ENCODE results near the gene MPC1.
"Not testable (repeated sequence)": the region's sequence is repeated elsewhere in the genome, so short reads cannot be mapped to it uniquely, and the experiment has no call there.

MPC1 gene

DNA sequence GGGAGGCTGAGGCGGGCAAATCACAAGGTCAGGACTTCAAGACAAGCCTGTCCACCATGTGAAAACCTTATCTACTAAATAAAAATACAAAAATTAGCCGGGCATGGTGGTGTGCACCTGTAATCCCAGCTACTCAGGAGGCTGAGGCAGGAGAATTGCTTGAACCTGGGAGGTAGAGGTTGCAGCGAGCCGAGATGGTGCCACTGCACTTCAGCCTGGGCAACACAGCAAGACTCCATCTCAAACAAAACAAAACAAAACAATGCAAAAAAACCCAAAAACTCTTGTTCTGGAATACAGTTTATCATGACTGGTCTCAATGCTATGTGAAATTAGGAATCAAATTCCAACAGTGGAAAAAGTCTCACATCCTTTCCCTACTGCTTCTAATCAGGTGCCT, 20.3 kb downstream of the MPC1 start:
- H3K4me3 ChIP-seq (ENCODE audit: low read length); H3K27ac ChIP-seq (ENCODE audit: low read length); H3K9me3 ChIP-seq (ENCODE audit: control insufficient read depth, insufficient read depth, low read length); DNase-seq (ENCODE audit: low read depth, low spot score); H3K27me3 ChIP-seq (ENCODE audit: control insufficient read depth, insufficient read depth, low read length); H3K4me1 ChIP-seq (ENCODE audit: control insufficient read depth, insufficient read depth, low read length); H3K36me3 ChIP-seq (ENCODE audit: control insufficient read depth, insufficient read depth, low read length): not testable (repeated sequence)
- no CpG with 5 or more reads among the region's 4 CpGs for WGBS (ENCODE audit: insufficient coverage, insufficient read length)

DNA sequence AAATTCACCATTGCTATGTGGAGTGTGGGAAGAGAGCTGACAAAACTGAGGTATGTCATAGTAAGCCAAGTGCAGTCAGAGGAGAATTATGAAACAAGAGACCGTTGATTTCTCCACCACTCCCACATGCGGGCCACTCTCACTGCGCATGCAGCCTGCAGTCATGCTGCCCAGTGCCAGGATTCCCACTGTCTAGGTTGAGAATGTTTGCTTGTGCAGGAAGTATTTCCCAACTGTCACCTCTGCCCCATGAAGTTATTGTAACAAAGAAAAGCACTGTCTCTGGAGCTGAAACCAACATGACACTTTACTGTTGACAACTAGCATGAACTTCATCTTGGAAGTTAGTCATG, 21.7 kb downstream of the MPC1 start:
- WGBS (ENCODE audit: insufficient coverage, insufficient read length): no CpG with 5 or more reads among the region's 3 CpGs
- no peak overlapping the region for H3K27ac ChIP-seq (ENCODE audit: low read length)
- no peaks in the 10 kb centered on the region for H3K36me3 ChIP-seq (ENCODE audit: control insufficient read depth, insufficient read depth, low read length)
- H3K27me3 ChIP-seq (ENCODE audit: control insufficient read depth, insufficient read depth, low read length): no peaks in the 10 kb centered on the region
- peaks cover 5% of the 10 kb centered on the region; the same call in 1 of the 2 replicates for H3K4me1 ChIP-seq (ENCODE audit: control insufficient read depth, insufficient read depth, low read length)
- no peak overlapping the region for H3K4me3 ChIP-seq (ENCODE audit: low read length)
- DNase-seq (ENCODE audit: low read depth, low spot score): no peak
- no peaks in the 10 kb centered on the region for H3K9me3 ChIP-seq (ENCODE audit: control insufficient read depth, insufficient read depth, low read length)

DNA sequence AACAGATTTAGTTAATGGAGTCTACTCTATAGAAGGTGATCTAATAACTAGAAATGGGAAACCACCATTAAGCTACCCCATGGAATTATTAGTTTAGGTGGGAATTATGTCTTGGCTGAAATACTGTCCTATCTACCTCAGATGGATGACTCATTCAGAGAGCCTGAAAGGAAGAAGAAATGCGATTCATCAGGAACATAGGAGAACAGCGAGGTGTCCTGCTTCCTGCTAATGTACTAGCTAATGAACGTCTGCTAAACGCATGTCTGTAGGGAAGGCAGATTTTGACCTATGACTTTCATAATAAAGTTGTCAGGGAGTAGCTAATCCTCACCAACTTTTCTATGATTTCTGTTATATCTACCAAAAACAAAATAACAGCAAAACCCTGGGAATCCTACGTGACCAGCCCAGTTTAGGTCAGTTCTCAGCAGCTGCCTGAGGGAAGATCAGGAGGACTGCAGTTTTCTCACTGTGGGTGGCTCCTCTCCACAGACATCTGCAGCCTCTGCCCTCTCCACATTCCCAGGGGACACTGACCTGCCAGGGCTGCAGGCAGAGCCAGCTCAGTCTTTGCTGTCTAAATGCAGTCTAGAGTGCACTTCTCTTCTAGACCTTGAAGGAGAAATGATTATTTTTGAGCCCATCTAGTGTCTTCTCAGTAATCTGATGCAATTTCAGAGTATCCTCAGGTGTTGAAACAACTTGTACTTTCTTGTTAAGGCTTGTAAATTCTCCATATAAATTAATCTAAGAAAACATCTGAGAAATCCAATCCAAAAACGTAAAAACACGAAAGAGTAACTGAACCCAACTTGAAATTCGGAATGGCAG, 22.3 kb downstream of the MPC1 start:
- H3K27ac ChIP-seq (ENCODE audit: low read length): no peak overlapping the region
- H3K27me3 ChIP-seq (ENCODE audit: control insufficient read depth, insufficient read depth, low read length): no peaks in the 10 kb centered on the region
- no peaks in the 10 kb centered on the region for H3K36me3 ChIP-seq (ENCODE audit: control insufficient read depth, insufficient read depth, low read length)
- WGBS (ENCODE audit: insufficient coverage, insufficient read length): no CpG with 5 or more reads among the region's 8 CpGs
- DNase-seq (ENCODE audit: low read depth, low spot score): no peak
- H3K9me3 ChIP-seq (ENCODE audit: control insufficient read depth, insufficient read depth, low read length): no peaks in the 10 kb centered on the region
- H3K4me1 ChIP-seq (ENCODE audit: control insufficient read depth, insufficient read depth, low read length): peaks cover 5% of the 10 kb centered on the region
- no peak overlapping the region for H3K4me3 ChIP-seq (ENCODE audit: low read length)

DNA sequence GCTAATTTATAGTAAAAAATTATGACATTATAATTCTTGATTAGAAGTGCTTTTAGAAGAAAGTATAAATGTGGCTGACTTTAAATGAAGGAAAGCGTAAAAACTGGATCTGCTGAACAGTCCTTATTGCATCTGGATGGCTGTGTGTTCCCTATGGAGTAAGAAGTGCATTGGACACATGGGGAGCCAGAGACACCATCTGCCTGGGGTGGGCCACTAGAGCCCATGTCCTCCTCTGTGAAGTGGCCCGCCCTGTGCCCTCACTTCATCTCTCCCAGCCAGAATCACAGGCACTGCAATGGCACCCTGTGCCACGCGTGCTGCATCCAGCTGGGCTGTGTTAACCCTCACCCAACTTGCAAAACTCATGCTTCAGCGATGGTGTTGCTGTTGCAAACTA, 27.2 kb downstream of the MPC1 start:
- no CpG with 5 or more reads among the region's 5 CpGs for WGBS (ENCODE audit: insufficient coverage, insufficient read length)
- Histone ChIP-seq H3K27me3 (ENCODE audit: control insufficient read depth, insufficient read depth, low read length) (no peaks in the 10 kb centered on the region), H3K27ac (ENCODE audit: low read length) (no peak overlapping the region), H3K36me3 (ENCODE audit: control insufficient read depth, insufficient read depth, low read length) (no peaks in the 10 kb centered on the region), H3K4me3 (ENCODE audit: low read length) (no peak overlapping the region), H3K4me1 (ENCODE audit: control insufficient read depth, insufficient read depth, low read length) (peaks cover 2% of the 10 kb centered on the region), H3K9me3 (ENCODE audit: control insufficient read depth, insufficient read depth, low read length) (no peaks in the 10 kb centered on the region)
- DNase-seq (ENCODE audit: low read depth, low spot score): no peak

DNA sequence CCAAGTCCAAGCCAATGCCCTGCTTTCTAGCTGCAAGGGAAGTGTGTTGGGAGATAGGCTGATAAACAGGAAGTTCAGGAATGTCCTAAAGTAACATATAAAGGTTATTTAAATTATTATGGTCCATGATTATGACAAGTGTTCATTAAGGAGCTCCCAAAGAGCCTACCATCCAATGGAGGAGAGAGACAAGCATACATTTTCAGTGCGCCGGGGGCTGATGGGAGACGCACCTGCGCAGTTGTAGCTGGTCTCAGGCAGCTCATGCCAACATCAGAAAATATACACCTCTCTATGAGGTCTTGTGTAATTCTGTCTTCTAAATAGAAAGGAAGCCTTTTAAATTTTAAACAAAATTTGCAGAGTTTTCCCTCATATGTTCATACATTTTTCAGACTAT, 27.8 kb downstream of the MPC1 start:
- Histone ChIP-seq H3K4me3 (ENCODE audit: low read length) (no peak overlapping the region), H3K9me3 (ENCODE audit: control insufficient read depth, insufficient read depth, low read length) (no peaks in the 10 kb centered on the region), H3K27me3 (ENCODE audit: control insufficient read depth, insufficient read depth, low read length) (no peaks in the 10 kb centered on the region), H3K36me3 (ENCODE audit: control insufficient read depth, insufficient read depth, low read length) (no peaks in the 10 kb centered on the region), H3K27ac (ENCODE audit: low read length) (no peak overlapping the region), H3K4me1 (ENCODE audit: control insufficient read depth, insufficient read depth, low read length) (peaks cover 2% of the 10 kb centered on the region)
- no CpG with 5 or more reads among the region's 4 CpGs for WGBS (ENCODE audit: insufficient coverage, insufficient read length)
- DNase-seq (ENCODE audit: low read depth, low spot score): no peak

DNA sequence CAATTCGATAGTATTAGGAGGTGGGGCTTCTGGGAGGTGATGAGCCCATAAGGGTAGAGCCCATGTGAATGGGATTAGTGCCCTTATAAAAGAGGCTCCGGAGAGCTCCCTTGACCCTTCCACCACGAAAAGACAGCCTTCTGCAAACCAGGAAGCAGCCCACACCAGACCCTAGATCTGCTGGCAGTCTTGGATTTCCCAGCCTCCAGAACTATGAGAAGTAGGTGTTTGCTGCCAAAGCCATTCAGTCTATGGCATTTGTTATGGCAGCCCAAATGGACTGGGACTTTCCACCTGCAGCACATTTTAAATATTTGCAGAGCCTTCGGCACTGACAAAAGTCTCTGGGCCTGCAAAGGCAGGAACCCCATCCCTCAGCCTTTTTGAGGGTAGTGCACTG, 28.6 kb downstream of the MPC1 start:
- Histone ChIP-seq H3K4me1 (ENCODE audit: control insufficient read depth, insufficient read depth, low read length) (peaks cover 2% of the 10 kb centered on the region), H3K27me3 (ENCODE audit: control insufficient read depth, insufficient read depth, low read length) (no peaks in the 10 kb centered on the region), H3K27ac (ENCODE audit: low read length) (no peak overlapping the region), H3K36me3 (ENCODE audit: control insufficient read depth, insufficient read depth, low read length) (no peaks in the 10 kb centered on the region), H3K4me3 (ENCODE audit: low read length) (no peak overlapping the region), H3K9me3 (ENCODE audit: control insufficient read depth, insufficient read depth, low read length) (no peaks in the 10 kb centered on the region)
- DNase-seq (ENCODE audit: low read depth, low spot score): no peak
- WGBS (ENCODE audit: insufficient coverage, insufficient read length): no CpG with 5 or more reads among the region's 4 CpGs

DNA sequence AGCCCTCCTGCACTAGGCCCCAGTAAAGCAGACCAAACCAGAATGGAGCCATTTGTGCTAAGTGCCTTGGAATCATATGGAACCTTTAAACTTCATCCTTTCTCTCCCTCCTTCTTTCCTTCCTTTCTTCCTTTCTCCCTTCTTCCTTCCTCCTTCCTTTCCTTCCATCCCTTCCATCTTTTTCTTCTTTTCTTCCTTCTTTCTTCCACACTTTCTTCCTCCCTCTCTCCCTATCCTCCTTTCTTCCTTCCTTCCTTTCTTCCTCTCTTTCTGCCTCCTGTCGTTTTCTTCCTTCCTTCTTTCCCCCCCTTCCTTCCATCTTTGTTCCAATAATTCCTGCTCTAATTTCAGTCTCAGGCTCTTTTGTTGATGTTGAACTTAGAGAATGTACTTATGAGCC, 29.2 kb downstream of the MPC1 start:
- Histone ChIP-seq H3K36me3 (ENCODE audit: control insufficient read depth, insufficient read depth, low read length) (no peaks in the 10 kb centered on the region), H3K4me1 (ENCODE audit: control insufficient read depth, insufficient read depth, low read length) (peaks cover 2% of the 10 kb centered on the region), H3K27me3 (ENCODE audit: control insufficient read depth, insufficient read depth, low read length) (no peaks in the 10 kb centered on the region), H3K9me3 (ENCODE audit: control insufficient read depth, insufficient read depth, low read length) (no peaks in the 10 kb centered on the region), H3K4me3 (ENCODE audit: low read length) (no peak overlapping the region), H3K27ac (ENCODE audit: low read length) (no peak overlapping the region)
- 100% methylated on average over 1 of the region's 1 CpG for WGBS (ENCODE audit: insufficient coverage, insufficient read length)
- DNase-seq (ENCODE audit: low read depth, low spot score): no peak

- no peak overlapping the region for H3K27ac ChIP-seq (ENCODE audit: low read length)
- H3K4me3 ChIP-seq (ENCODE audit: low read length): no peak overlapping the region
- H3K36me3 ChIP-seq (ENCODE audit: control insufficient read depth, insufficient read depth, low read length): no peaks in the 10 kb centered on the region
- no peaks in the 10 kb centered on the region for H3K9me3 ChIP-seq (ENCODE audit: control insufficient read depth, insufficient read depth, low read length)
- peaks cover 2% of the 10 kb centered on the region for H3K4me1 ChIP-seq (ENCODE audit: control insufficient read depth, insufficient read depth, low read length)
- no peak for DNase-seq (ENCODE audit: low read depth, low spot score)
- H3K27me3 ChIP-seq (ENCODE audit: control insufficient read depth, insufficient read depth, low read length): no peaks in the 10 kb centered on the region
Observed at GRCh38 chr6:166352923-166353322, 29.8 kb downstream of the MPC1 start.

DNA sequence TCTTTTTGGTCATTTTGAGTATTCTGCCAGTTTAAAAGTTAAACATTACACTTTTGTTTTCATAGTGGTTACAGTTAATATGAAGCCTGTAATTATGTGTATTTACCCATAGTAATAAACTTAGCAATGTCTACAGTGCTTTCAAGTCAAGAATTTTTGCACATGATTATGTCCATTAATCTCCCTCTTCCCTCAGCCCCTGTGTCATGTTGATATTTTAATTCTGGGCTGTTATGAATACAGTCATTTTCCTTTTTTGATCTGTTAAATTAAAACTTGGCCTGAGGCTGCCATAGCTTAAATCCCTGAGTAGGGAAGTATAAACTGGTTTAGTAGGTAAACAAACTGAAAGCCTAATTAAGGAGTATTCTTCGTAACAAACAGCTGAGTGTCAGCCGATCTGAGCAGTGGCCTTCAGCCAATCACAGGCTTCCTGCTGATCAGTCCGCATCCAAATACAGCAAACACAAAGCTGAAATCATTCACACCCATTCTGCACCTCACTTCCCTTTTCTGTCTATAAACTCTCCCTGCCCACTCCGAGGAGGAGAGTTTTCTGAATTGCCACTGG, 30.9 kb downstream of the MPC1 start:
- Histone ChIP-seq H3K9me3 (ENCODE audit: control insufficient read depth, insufficient read depth, low read length) (no peaks in the 10 kb centered on the region), H3K27me3 (ENCODE audit: control insufficient read depth, insufficient read depth, low read length) (no peaks in the 10 kb centered on the region), H3K27ac (ENCODE audit: low read length) (no peak overlapping the region), H3K4me3 (ENCODE audit: low read length) (no peak overlapping the region), H3K36me3 (ENCODE audit: control insufficient read depth, insufficient read depth, low read length) (no peaks in the 10 kb centered on the region), H3K4me1 (ENCODE audit: control insufficient read depth, insufficient read depth, low read length) (peaks cover 2% of the 10 kb centered on the region)
- no CpG with 5 or more reads among the region's 4 CpGs for WGBS (ENCODE audit: insufficient coverage, insufficient read length)
- DNase-seq (ENCODE audit: low read depth, low spot score): no peak

DNA sequence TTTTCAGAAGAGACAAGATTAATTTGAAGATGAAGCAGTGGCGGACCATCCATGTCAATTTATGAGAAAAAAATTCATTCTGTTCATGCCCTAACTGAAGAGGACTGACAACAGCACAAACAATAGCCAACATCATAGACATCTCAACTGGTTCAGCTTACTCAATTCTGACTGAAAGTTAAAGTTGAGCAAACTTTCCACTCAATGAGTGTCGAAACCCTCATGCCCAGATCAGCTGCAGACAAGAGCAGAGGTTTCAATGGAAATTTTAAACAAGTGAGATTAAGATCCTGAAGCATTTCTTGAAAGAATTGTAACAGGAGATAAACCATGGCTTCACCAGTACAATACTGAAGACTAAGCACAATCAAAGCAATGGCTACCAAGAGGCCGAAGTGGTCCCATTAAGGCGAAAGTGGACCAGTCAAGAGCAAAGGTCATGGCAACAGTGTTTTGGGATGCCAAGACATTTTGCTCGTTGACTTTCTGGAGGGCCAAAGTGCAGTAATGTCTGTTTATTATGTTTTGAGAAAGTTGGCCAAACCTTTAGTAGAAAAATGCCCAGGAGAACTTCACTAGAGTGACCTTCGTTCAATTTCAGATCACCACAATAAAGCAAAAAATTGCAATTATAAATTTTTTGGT, 34.3 kb downstream of the MPC1 start:
- H3K27ac ChIP-seq (ENCODE audit: low read length): no peak overlapping the region
- H3K36me3 ChIP-seq (ENCODE audit: control insufficient read depth, insufficient read depth, low read length): no peaks in the 10 kb centered on the region
- no peaks in the 10 kb centered on the region for H3K9me3 ChIP-seq (ENCODE audit: control insufficient read depth, insufficient read depth, low read length)
- H3K4me3 ChIP-seq (ENCODE audit: low read length): no peak overlapping the region
- no peaks in the 10 kb centered on the region for H3K27me3 ChIP-seq (ENCODE audit: control insufficient read depth, insufficient read depth, low read length)
- no CpG with 5 or more reads among the region's 6 CpGs for WGBS (ENCODE audit: insufficient coverage, insufficient read length)
- no peaks in the 10 kb centered on the region; the same call in 1 of the 2 replicates for H3K4me1 ChIP-seq (ENCODE audit: control insufficient read depth, insufficient read depth, low read length)
- no peak for DNase-seq (ENCODE audit: low read depth, low spot score)

GRCh38 chr6:166346965-166347364, 35.8 kb downstream of the MPC1 start:
- Histone ChIP-seq H3K27ac (ENCODE audit: low read length) (no peak overlapping the region), H3K4me3 (ENCODE audit: low read length) (no peak overlapping the region), H3K4me1 (ENCODE audit: control insufficient read depth, insufficient read depth, low read length) (no peaks in the 10 kb centered on the region; the same call in 1 of the 2 replicates), H3K36me3 (ENCODE audit: control insufficient read depth, insufficient read depth, low read length) (no peaks in the 10 kb centered on the region), H3K27me3 (ENCODE audit: control insufficient read depth, insufficient read depth, low read length) (no peaks in the 10 kb centered on the region), H3K9me3 (ENCODE audit: control insufficient read depth, insufficient read depth, low read length) (no peaks in the 10 kb centered on the region)
- no peak for DNase-seq (ENCODE audit: low read depth, low spot score)
